HG03460 (cell line): Measurements from ENCODE around the gene WDR1.

Source experiments
- ATAC-seq: cut with Tn5 transposase; IDR thresholded peaks from one replicate; pipeline ENCODE4 v1.9.1; 2021; ENCODE audit not compliant: unreplicated experiment

WDR1 gene

GRCh38 chr4:10048941-10049697 lies 67.5 kb downstream of the WDR1 start:
- no peak for ATAC-seq

DNA sequence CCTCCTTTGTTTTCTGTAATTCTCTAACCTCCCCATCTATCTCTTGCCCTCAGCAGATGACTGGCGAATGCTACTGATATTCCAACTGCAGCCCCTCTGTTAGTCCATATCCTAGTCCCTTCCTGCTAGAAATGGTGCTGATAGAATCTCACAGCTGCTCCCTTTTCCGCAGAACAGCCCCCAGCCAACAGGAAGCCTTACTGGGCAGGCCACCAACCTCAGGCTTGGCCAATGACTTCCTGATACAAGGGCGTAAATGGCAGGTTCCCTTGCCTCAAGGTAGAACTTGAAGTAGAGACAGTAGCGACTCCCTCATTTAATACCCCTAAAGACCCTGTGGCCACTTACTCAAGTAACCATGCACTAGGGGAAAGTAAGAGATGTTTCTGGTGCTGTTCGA lies 68.6 kb downstream of the WDR1 start:
- ATAC-seq: no peak

GRCh38 chr4:10046471-10046870 lies 70.1 kb downstream of the WDR1 start:
- no peak for ATAC-seq

DNA sequence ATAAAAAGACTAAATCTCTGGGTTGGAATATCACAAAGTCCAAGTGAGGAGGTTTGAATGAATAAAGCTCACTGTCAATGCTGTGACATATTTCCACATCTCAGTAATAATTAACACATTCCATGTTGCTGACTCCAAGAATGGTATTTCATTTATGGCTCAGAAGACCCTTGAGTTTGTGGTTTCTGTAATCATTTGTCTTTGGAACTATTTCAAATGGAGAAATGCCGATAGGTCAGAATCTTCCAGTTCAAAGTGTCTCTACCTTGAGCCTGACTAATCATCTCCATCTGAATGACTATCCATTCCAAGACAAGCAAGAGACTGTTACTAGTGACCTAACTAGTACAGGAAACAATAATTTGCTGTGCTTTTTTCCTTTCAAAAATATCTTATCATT lies 71.1 kb downstream of the WDR1 start:
- ATAC-seq: no peak

GRCh38 chr4:10041036-10041435 lies 75.6 kb downstream of the WDR1 start:
- no peak for ATAC-seq

DNA sequence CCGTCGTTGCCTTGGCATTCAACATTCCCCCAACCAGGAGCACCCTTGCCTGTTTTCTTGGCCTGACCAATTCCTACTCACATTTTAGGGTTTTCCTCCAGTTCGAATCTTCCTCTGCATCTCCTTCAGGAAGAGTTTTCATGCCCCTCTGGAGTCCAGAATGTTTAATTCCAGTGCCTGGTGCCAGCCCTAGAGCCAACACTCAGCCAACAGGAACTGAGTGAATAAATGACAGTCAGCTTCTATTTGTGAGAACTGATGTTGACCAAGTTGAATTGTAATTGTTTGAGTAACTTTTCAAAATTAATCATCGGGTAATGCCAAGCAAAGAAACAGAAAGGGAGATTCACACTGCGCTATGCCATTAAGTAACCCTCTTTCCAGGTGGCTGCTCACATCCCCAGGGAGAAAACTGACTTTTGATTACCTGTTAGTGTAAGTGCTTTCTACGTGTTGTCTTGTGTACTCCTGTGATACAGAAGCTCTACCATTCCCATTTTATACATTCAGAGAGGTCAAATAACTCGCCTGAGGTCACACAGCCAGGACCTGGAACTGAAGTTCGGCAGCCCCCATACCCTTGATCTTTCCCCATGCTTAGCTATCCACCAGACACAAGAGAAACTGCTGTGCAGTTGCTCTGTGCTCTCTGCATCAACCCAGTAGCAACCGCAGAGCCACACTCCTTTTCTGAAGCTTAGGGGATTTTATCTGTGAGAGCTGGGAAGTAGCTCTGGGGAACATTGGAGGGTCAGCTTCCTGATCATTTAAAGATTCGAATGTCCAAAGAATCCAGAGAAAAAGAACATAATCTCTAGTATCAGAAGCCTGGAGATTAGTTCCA lies 76.3 kb downstream of the WDR1 start:
- ATAC-seq: no peak

DNA sequence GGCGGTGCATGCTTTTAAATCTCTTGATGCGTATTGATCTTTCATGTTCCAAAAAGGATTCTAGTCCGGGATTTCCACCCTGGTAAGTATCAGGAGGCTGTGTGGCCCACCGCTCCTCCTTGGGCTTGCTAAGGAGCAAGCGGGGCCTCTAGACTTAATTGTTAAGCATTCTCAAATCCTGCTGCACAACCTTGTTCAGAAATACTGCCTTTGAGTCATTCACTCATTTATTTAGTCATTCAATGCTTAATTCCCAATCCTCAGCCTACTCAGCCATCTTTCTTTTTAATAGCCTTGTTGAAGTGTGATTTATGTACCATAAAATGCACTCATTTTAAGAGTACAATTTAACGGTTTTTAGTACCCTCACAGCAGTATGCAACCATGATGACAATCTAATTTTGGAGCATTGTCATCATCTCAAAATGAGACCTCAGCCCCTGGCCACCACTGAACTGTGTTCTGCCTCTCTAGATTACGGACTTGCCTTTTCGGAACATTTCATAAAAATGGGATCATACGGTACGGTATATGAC lies 79.7 kb downstream of the WDR1 start:
- ATAC-seq: no peak

- ATAC-seq: no peak
Observed at GRCh38 chr4:10035130-10035529, 81.5 kb downstream of the WDR1 start.

GRCh38 chr4:10034612-10035104 lies 81.9 kb downstream of the WDR1 start:
- no peak for ATAC-seq

DNA sequence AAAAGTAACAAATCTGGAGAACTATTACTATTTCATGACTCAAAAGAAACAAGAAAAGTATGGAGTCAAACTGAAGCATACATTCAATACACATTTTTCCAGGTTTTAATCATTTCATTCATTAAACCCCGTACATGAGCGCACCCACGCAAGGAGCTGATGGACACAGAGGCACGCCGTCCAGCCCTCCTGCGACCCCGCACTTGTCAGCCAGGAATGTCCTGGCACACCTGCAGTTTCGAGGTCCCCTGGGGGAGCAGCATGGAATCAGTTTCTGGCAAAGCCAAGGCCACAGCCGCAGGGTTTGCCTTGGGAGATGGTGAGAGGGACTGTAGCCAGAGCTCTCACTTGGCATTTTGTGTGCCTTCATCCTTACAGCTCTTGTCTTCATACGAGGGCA lies 82.5 kb downstream of the WDR1 start:
- no peak for ATAC-seq

DNA sequence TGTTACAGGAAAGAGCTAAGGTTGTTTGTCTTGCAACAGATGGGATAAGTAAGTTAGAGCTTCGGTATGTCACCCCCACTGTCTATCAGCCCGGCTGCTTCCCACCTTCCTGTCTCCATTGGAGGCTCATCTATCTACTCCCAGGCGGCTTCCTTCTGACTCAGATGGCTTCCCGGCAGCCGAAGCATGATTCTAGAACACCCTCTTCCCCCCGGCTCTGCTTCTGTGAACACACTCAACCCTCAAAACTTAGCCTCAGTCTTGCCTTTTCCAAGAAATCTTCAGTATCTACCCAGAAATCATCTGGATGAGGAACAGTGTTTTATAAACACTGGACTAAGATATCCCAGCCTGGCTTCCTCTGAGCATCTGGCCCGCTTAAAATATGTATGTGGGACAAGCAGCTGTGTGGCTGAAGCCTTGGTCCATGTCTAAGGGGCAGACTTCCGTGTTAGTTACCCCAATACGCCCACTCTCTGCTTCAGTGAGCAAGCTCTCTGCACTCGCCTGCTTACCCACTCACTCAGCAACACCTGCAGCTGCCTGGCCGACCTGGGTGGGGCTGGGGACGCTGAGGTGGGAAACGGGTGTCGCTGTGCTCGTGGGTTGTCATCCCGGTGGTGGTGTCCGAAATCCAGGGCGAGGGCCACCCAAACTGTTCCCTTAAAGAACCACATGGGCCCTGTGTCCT lies 83.3 kb downstream of the WDR1 start:
- no peak for ATAC-seq

DNA sequence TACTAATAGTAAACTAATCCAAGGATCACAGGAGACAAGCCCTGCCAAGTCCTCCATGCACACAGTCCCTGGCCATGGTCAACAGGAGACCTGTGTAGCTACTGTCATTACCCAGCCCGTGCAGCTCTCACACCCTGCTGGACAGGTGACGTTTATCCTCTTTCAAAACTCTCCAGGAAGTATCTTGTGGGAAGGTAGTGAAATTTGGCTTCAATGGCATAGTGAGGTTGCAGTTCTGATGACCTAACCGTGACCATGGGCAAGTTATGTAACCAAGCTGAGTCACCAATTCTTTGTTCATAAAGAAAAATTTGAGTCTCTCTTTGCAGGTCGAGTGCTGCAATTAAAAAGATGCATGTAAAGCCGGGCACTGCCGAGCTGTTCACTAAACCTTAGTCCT lies 84.0 kb downstream of the WDR1 start:
- no peak for ATAC-seq

DNA sequence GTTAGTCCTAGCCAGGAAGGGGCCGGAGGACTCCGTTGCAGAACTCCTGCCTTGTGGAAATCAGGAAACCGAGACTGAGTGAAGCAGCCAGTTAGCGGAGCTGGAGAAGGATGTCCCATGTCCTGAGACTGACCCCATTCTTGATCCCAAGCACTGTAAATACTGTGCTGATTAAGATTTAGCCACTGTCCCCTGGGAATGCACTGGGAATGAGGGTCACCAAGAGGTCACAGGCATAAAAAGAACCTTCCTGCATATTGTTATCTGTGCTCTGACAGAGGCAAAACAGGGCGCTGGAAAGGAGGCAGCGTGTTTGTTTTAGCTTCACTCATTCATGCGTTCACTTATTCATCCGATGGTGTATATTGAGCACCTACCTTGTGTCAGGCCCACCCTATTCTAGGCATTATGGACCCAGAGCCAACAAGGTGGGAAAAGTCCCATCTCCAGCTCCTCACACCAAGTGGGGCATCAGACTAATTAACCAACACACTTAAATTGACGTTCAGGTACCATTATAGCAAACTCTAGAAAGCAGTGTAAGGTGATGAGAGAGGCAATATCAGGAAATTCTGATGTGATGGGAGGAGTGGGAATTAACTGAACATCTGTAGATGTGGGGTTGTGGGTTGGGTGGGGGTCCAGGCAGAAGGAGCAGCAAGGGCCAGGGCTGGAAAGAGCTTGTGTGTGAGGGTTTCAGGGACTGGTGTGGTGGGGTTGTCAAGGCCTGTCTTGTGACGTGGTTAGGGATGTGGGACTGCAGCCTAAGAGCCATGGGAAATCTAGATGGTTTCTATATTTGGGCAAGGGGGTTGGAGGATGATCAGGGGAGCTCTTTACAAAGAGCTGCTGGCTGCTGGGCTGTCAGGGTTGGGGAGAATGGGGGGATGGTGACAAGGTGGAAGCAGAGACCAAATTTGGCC lies 84.7 kb downstream of the WDR1 start:
- no peak for ATAC-seq

GRCh38 chr4:10030972-10031667 lies 85.5 kb downstream of the WDR1 start:
- no peak for ATAC-seq

DNA sequence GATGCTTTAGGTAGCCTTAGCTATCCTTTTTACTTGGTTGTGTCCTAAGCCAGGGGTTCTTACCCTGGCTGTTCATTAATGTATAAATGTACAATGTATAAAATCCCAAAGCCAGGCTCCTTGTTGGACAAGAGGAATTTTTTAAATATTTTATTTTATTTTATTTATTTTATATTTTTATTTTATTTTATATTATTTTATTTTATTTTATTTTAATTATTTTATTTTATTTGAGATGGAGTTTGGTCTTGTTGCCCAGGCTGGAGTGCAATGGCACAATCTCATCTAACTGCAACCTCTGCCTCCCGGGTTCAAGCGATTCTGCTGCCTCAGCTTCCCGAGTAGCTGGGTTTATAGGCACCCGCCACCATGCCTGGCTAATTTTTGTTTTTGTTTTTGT lies 87.2 kb downstream of the WDR1 start:
- ATAC-seq: no peak

DNA sequence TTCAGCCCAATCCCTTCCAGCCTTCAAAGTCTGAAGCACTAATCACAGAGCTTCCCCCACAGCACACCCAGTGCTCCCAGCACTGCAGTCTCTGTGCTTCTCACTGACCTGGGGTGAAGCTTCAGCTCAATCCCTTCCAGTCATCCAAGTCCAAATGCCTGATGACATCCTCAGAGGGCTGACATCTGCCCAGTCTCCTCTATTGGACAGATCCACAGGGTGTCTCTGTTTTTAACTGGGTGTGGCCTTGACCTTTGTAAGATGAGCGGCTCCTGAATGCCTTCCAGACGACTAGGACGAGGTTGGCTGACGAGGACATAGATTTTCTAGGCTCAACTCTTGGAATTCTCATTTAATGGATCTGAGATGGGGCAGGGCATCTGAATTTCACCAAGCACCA lies 87.7 kb downstream of the WDR1 start:
- no peak for ATAC-seq

GRCh38 chr4:10026485-10026884 lies 90.1 kb downstream of the WDR1 start:
- no peak for ATAC-seq

- ATAC-seq: no peak
Observed at GRCh38 chr4:10025230-10025806, 91.3 kb downstream of the WDR1 start.
